H54 (cell line): ENCODE results near the gene STPG3.
"Not testable (repeated sequence)": the region's sequence is repeated elsewhere in the genome, so short reads cannot be mapped to it uniquely, and the experiment has no call there.

Source experiments
- DNase-seq: peaks from one replicate; pipeline ENCODE4 v3.0.0; 2011; ENCODE audit warnings: low spot score, mixed read lengths; ENCODE audit not compliant: insufficient read length
- FAIRE-seq: peaks from 3 replicates; lab custom pipeline; 2011; peaks lifted over from hg19 to GRCh38; lab: Jason Lieb, UNC
- POLR2A ChIP-seq: IDR thresholded peaks from 2 replicates; pipeline ENCODE4 v1.6.1; 2011; ENCODE audit warnings: low read depth, mild to moderate bottlenecking, low read length

The STPG3 gene

GRCh38 chr9:137233143-137233980, 17.7 kb upstream of the STPG3 start:
- TF ChIP-seq POLR2A, result no peak
- FAIRE-seq (no peak), DNase-seq (no peak)

- no peak for TF ChIP-seq POLR2A
- DNase-seq (no peak), FAIRE-seq (no peak)
Measured at GRCh38 chr9:137234055-137234697, 16.9 kb upstream of the STPG3 start.

- TF ChIP-seq POLR2A, result no peak
- no peak for FAIRE-seq
- DNase-seq, result no peak
Measured at GRCh38 chr9:137234758-137235423, 16.2 kb upstream of the STPG3 start.

- DNase-seq (no peak), FAIRE-seq (no peak)
- TF ChIP-seq POLR2A, result no peak
Measured at GRCh38 chr9:137235424-137236237, 15.5 kb upstream of the STPG3 start.

- DNase-seq (peak; percentile 98), FAIRE-seq (no peak)
- TF ChIP-seq POLR2A, result no peak
Measured at GRCh38 chr9:137236238-137236935, 14.7 kb upstream of the STPG3 start.

- TF ChIP-seq POLR2A, result no peak
- DNase-seq (no peak), FAIRE-seq (no peak)
Measured at GRCh38 chr9:137236936-137237421, 14.1 kb upstream of the STPG3 start.

- DNase-seq (no peak), FAIRE-seq (no peak)
Measured at GRCh38 chr9:137237759-137238726, 13.0 kb upstream of the STPG3 start.

GRCh38 chr9:137239541-137240200, 11.4 kb upstream of the STPG3 start:
- not testable (repeated sequence) for FAIRE-seq, DNase-seq

More at GRCh38 chr9:137237759-137238726, 13.0 kb upstream of the STPG3 start:
- no peak for TF ChIP-seq POLR2A

- TF ChIP-seq POLR2A, result peak; percentile 81
- DNase-seq, result peak; percentile 92
- no peak for FAIRE-seq
Measured at GRCh38 chr9:137240318-137240840, 10.7 kb upstream of the STPG3 start.

- FAIRE-seq, result peak; percentile 92
- peak; percentile 100 for TF ChIP-seq POLR2A
Measured at GRCh38 chr9:137240841-137241489, 10.1 kb upstream of the STPG3 start, which contains the start of gene TUBB4B. TUBB4B (plus strand) TSS chr9:137241287; CDS start chr9:137241361, 74 bp downstream.

More at GRCh38 chr9:137240841-137241489, 10.1 kb upstream of the STPG3 start, which contains the start of gene TUBB4B:
- peak; percentile 100 for DNase-seq
